ENCODE measurements around the gene UMAD1. TPM values are rescaled to one million over a fixed set of nuclear protein-coding genes. Genes with fewer than 3 reads are reported as not detected.

The UMAD1 gene
- total RNA-seq, 4 donors from 2014 or later = 9.4 to 17.8 (median 12.1) TPM

DNA sequence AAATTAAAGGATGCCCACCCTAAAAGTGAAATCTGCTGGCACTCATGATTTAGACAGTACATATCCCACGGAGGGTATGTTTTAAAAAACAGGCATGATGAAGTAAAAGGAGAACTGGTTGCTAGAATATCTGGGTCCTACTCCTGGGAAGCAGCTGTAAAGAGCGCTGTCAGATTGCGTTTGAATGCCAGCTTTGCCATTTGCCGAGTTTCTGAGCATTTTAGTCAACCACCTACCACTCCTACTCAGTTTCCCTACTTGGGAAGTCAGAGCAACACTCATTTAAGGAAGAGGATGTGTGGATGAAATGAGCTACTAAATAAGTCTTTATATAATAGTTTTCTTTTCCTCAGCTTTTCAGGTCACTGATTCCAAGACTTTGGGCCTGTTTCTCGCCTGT is 1.1 kb upstream of the UMAD1 start:
- no peak for TF ChIP-seq CTCF (IDR thresholded peaks at IDR 0.05; ENCODE audit: low read depth)

- no peak for TF ChIP-seq CTCF (IDR thresholded peaks at IDR 0.05; ENCODE audit: low read depth)
These were observed 718 bp upstream of the UMAD1 start for GRCh38 chr7:7639847-7640220.

- TF ChIP-seq CTCF (IDR thresholded peaks at IDR 0.05; ENCODE audit: low read depth) = no peak
These were observed 644 bp downstream of the UMAD1 start for GRCh38 chr7:7641129-7641663.

DNA sequence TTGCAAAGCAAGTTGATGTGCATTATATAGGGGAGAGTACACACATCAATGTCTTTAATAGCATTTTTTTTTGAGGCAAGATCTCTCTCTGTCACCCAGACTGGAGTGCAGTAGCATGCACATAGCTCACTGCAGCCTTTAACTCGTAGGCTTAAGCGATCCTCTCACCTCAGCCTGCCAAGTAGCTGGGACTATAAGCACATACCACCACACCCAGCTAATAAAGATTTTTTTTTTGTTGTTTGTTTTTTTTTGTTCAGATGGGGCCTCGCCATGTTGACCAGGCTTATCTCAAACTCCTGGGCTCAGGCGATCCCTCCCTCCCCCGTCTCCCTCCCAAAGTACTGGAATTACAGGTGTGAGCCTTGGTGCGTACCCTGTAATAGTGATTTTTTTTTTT is 1.5 kb downstream of the UMAD1 start:
- no peak for TF ChIP-seq CTCF (IDR thresholded peaks at IDR 0.05; ENCODE audit: low read depth)

DNA sequence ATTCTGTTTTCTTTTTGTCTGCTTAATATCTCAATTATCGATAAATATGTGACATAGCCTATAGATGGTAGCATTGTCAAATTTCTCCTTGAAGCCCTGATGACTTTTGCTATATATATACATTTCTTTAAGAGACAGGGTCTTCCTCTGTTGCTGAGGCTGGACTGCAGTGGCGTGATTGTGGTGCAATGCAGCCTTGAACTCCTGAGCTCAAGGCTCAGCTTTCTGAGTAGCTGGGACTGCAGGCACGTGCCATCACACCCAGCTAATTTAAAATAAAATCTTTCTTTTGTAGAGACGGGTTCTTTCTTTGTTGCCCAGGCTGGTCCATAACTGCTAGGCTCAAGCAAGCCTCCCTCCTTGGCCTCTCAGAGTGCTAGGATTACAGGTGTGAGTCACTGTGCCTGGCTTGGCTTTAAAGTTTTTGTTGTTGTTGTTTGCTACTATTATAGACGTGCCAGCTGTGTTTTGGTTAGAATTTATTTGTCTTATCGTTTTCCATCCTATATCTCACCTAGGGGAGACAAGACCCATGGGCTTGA is 7.0 kb downstream of the UMAD1 start:
- no peak for TF ChIP-seq CTCF (IDR thresholded peaks at IDR 0.05; ENCODE audit: low read depth)

DNA sequence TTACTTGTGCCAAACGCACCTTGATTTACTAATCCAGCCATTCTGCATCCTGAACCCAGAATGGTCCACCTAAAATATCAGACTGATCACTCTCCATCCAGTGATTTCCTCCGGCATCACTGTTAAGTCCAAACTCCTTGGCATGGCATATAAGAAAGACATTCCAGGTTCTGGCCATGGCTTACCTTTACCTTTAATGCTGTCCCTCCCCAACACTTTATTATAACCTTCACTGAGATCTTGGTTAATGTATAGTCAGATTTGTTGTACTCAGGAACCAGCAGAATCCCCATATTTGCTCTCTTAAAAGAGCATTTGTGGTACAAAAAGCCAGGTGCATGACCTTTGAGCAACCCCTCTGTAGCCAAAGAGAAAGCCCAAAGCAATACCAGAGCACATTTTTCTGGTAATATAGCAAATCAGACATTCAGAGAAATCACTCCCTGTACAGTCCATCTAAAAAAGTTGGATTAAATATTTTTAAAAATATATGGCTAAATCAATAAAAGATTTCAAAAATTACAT is 10.2 kb downstream of the UMAD1 start:
- TF ChIP-seq CTCF (IDR thresholded peaks at IDR 0.05; ENCODE audit: low read depth) = no peak

DNA sequence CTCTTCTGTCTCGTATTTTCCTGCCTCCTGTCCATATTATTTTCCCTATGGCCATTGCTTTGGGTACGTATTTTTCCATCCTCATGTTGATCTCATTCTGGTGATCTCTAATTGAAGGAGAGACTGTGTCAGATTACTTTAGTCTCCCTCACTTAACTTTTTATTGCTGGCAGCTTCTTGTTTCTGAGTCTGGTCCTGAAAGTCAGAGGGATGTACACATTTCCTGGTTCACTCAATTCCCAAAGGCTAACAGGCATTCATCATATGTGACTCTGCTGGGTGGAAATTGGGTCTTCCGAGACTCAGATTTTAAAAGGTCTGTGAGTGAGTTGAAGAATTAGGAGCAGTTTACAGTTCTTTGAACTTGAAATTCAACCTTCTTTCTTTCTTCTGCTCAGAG is 10.9 kb downstream of the UMAD1 start:
- TF ChIP-seq CTCF (IDR thresholded peaks at IDR 0.05; ENCODE audit: low read depth) = no peak
